ENCODE data around the gene LMNTD2.

The LMNTD2 gene

GRCh38 chr11:560305-561147, at the start of gene LMNTD2, which contains the start of gene RASSF7:
Gene LMNTD2, minus strand, starts transcription at chr11:560738. Its CDS starts 22 bp downstream, at chr11:560716.
Gene RASSF7, plus strand, starts transcription at chr11:560970. Its CDS starts 799 bp downstream, at chr11:561769.
- FAIRE-seq = no peak

DNA sequence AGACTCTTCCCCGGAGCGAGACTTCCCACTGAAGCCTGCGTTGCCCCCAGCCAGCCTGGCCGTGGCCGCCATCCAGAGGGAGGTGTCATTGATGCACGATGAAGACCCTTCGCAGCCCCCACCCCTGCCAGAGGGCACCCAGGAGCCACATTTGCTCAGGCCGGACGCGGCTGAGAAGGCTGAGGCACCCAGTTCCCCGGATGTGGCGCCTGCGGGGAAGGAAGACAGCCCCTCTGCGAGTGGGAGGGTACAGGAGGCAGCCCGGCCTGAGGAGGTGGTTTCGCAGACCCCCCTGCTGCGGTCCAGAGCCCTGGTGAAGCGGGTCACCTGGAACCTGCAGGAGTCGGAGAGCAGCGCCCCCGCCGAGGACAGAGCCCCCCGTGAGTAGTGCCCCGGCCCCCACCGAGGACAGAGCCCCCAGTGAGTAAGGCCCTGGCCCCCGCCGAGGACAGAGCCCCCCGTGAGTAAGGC, 48.8 kb upstream of the LMNTD2 start:
- FAIRE-seq = no peak

GRCh38 chr11:608791-609251, 48.3 kb upstream of the LMNTD2 start:
- FAIRE-seq = no peak

- FAIRE-seq = no peak
Observed at GRCh38 chr11:607971-608659, 47.6 kb upstream of the LMNTD2 start.

GRCh38 chr11:607020-607780, 46.7 kb upstream of the LMNTD2 start:
- FAIRE-seq = no peak

GRCh38 chr11:606245-606644, 45.7 kb upstream of the LMNTD2 start:
- no peak for FAIRE-seq

DNA sequence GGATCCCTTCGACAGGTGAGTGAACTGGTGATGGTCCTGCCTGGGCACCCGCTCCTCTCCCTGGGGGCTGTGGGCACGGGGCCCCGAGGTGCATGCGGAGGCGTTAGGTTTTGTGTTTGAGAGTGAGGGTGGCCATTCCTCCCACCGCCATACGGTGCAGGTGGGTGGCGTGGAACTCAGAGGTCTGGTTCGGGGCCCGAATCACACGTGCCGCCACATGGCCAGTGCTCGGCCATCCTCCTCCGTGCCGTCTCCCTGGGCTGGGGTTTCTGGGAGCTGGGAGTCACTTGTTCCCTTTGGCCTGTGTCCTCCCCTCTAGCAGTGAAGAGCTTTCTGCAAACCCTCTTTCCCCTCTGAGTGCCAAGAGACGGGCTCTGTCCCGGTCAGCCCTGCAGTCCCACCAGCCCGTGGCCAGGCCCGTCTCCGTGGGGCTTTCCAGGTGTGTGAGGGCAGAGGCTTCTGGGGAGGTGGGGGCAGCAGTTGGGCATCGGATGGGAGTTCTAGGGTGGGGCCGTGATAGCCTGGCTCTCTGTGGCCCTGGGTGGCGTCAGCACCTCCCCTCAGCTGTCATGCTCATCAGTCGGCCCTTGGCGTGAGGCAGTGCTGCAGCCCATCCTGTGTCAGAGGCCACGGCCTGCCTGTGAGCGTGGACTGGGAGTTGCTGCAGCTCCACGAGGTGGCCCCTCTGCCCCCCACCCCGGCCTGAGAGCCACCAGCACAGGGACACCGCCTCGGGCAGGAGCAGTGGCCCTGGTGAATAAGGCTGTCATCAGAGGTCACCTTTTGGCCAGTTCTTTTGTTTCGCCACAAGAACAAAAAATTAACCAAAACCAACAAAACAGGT, 45.0 kb upstream of the LMNTD2 start:
- no peak for FAIRE-seq

DNA sequence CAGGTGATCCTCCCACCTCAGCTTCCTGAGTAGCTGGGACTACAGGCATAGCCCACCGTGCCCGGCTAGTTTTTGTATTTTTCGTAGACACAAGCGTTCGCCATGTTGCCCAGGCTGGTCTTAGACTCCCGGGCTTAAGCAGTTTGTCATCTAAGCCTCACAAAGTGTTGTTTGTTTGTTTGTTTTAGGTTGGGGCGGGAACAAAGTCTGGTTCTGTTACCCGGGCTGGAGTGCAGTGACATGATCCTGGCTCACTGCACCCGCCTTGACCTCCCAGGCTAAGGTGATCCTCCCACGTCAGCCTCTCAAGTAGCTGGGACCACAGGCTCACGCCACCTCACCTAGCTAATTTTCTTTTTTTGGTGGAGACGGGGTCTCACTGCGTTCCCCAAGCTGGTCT, 42.6 kb upstream of the LMNTD2 start:
- FAIRE-seq = no peak

DNA sequence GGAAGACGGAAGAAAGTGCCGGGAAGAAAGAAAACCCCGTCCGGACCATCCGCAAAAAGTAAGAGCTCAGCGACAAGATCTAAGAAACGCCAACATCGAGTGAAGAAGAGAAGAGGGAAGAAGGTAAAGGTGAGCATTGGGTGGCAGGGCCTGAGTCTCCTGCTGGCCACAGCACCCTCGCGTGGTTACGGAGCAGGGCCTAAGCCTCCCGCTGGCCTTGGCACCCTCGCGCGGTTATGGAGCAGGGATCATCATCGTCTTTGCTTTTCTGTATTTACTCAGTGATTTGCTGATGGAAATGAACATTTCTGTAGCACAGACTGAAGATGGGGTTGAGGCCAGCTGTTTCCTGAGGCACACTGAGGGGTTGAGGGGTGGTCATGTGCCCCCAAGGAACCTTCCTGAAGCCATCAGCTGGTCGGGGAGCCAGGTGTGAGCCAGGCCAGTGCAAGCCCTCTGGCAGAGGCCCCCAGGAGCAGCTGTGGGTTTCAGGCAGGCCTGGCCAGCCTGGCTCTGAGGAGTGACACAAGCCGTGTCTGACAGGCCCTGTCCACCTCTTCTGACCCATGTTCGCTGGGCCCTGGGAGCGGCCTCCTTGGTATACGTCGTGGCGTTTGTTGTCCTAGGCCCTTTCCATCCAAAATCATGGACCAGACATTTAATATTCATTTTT, 41.2 kb upstream of the LMNTD2 start:
- no peak for FAIRE-seq

GRCh38 chr11:598005-598680, 37.6 kb upstream of the LMNTD2 start:
- no peak for FAIRE-seq

DNA sequence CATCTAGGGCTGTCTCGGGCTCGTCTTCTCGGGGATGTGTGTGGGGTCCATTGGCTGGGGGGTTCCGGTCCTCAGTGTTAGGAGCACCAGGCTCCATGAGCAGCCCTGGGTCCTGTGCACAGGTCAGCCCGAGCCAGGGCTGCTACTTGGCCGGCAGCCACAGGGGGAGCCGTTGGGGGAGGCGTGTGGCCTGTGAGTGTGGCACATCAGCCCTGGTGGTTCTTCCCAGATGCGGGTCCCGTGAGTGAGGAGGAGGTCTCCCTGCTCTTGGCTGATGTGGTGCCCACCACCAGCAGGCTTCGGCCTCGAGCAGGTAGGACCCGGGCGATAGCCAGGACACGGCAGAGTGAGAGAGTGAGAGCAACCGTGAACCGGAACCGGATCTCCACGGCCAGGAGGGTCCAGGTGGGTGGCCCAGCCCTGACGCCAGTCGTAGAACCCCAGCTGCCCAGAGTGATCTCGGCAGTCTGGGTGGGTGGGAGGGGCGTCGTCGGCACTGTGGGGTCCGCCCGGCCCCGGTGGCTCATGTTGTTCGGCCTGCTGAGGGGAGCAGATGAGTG, 36.7 kb upstream of the LMNTD2 start:
- FAIRE-seq = no peak

DNA sequence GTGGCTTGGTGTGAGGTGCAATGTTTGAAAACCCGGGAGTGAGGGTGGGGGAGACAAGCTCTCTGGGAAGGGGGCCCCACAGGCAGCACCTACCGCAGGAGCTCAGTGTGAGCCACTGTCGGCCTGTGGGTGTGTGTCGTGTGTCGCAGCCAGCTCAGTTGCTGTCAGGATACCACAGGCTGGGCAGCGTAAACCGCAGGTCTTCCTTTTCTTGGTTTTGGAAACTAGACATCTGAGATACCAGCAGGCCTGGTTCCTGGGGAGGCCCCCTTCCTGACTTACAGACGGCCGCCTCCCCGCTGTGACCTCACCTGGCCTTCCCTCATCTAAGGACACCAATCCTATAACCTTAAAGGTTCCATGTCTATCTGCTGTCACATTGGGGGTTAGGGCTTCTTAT, 35.8 kb upstream of the LMNTD2 start:
- no peak for FAIRE-seq

DNA sequence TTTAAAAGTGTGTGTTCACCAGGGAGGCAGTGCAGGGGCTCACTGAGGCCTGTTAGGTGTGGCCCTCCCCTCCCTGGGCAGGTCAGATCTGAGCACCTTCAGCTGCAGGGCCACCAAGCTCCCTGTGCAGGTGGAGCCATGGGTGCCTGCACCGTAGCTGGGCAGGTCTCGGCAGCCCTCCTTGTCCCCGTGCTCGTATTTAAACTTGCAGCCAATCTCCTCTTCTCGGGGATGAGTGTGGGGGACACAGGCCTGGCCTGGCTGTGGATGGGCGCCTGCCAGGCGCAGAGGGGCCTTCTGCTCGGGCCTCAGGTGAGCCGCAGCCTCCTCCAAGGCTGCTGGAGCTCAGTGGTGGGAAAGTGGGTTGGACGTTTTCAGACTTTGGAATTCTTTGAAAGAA, 34.9 kb upstream of the LMNTD2 start:
- FAIRE-seq = no peak

GRCh38 chr11:593347-593746, 32.8 kb upstream of the LMNTD2 start:
- FAIRE-seq = no peak

DNA sequence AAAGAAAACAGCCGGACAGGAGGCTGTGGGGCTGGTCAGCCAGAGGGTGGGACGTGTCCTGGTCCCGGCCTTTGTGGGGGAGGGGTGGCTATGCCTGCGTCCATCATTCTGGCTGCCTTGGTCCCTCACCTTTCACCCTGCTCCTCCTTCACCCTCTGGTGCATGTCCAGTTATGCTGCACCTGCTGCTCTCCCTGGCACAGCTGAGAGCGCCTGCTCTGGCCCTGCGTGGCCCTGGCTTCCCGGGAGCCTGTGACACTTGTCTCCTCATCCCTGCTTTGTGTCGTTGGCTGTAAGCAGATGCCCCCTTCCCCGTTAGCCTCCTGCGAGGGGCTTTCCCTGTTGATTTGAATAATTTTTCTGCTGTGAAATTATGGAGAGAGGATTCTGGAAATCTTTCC, 32.4 kb upstream of the LMNTD2 start:
- no peak for FAIRE-seq

DNA sequence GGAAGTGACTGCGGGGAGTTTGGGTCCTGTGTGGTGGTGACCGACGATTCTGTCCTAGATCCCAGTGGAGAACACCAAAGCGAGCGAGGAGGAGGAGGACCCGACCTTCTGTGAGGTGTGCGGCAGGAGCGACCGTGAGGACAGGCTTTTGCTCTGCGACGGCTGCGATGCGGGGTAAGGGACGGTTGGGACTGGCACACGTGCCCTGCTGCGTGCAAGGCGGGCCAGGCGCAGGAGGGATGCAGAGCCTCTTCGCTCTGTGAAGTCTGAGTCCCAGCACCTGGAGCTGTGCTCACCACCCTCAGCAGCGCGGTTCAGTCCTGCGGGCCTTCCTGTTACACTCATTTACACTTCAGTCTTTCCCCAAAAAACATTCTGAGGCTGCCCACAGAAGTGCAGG, 32.0 kb upstream of the LMNTD2 start:
- FAIRE-seq = no peak

DNA sequence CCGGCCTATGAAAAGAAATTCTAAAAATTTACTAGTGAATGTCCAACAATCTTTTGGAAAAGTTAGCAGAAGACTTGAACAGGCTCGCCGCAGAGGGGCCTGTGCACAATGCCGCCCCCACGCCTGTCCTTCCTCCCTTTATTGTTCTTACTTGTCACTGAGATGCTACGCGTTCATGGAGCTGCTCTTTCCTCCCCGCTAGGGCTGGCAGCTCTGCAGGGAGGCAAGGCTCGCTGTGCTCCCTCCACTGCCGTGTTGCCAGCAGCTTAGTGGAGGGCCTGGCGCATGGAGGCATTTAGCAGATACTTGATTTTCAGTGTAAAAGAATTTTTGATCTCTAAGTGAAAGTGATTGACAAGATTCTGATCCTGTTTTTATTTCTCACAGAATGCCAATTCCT, 30.5 kb upstream of the LMNTD2 start:
- FAIRE-seq = no peak

GRCh38 chr11:589798-590197, 29.3 kb upstream of the LMNTD2 start:
- FAIRE-seq = no peak

- no peak for FAIRE-seq
Observed at GRCh38 chr11:587978-588380, 27.4 kb upstream of the LMNTD2 start.

DNA sequence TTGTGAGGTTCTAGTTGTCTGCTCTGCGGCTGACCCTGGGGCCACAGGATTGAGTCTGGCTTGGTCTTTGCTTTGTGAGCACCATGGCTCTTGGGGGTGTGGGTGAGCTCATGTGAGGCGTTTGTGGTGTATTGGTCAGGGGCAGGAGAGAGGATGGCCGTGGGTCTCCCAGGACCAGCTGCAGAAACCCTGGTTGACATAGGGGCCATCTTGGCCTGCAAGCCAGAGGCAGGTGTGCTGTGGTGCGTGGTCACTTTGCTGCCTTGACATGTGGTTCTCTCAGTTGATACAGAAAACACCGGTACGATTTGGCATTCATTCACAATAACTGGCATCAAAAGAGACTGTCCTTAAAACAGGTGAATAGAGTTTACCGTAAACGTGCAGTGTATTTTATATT, 27.0 kb upstream of the LMNTD2 start:
- no peak for FAIRE-seq

Data from G401.6 (cell line).